Mononuclear cell (primary cell): ENCODE results near the gene FERMT3. TPM values are rescaled to one million over a fixed set of nuclear protein-coding genes. Genes with fewer than 3 reads are reported as not detected.

ENCODE experiments used
- H3K27me3 ChIP-seq: 2 replicates; pipeline ENCODE4 v1.6.0; 2011; ENCODE audit warnings: low read length, control low read depth; ENCODE audit not compliant: insufficient read depth
- H3K4me1 ChIP-seq: 2 replicates; pipeline ENCODE4 v1.5.1; 2011; ENCODE audit warnings: mild to moderate bottlenecking, low read length, control low read depth; ENCODE audit not compliant: insufficient read depth
- H3K4me3 ChIP-seq: 2 replicates; pipeline ENCODE4 v1.5.1; 2011; ENCODE audit warnings: mild to moderate bottlenecking, low read length, moderate library complexity
- H3K9me3 ChIP-seq: 2 replicates; pipeline ENCODE4 v1.5.1; 2011; ENCODE audit warnings: low read depth, mild to moderate bottlenecking, control low read depth, low read length
- total RNA-seq: library from RNA; depleted of rRNA; stranded (reverse); fragments of >200 nt; gene quantifications from one replicate; pipeline ENCODE4 v1.2.3, GENCODE V29; 2012

FERMT3 gene
- total RNA-seq, 1 donor = 105 TPM

- no peaks in the 10 kb centered on the region for H3K27me3 ChIP-seq
- no peaks in the 10 kb centered on the region for H3K9me3 ChIP-seq
- no peak overlapping the region for H3K4me3 ChIP-seq
- peaks cover 23% of the 10 kb centered on the region for H3K4me1 ChIP-seq
These were observed 47.0 kb downstream of the FERMT3 start for GRCh38 chr11:64253481-64253880.

GRCh38 chr11:64254326-64254725, 47.8 kb downstream of the FERMT3 start:
- Histone ChIP-seq H3K27me3 (no peaks in the 10 kb centered on the region), H3K4me3 (no peak overlapping the region), H3K4me1 (peaks cover 23% of the 10 kb centered on the region), H3K9me3 (no peaks in the 10 kb centered on the region)

GRCh38 chr11:64255135-64256128, 48.9 kb downstream of the FERMT3 start:
- Histone ChIP-seq H3K4me3 (no peak overlapping the region), H3K4me1 (peaks cover 23% of the 10 kb centered on the region), H3K9me3 (no peaks in the 10 kb centered on the region), H3K27me3 (no peaks in the 10 kb centered on the region)

GRCh38 chr11:64256300-64256699, 49.8 kb downstream of the FERMT3 start:
- no peaks in the 10 kb centered on the region for H3K9me3 ChIP-seq
- no peak overlapping the region for H3K4me3 ChIP-seq
- peaks cover 16% of the 10 kb centered on the region for H3K4me1 ChIP-seq
- no peaks in the 10 kb centered on the region for H3K27me3 ChIP-seq

- Histone ChIP-seq H3K27me3 (no peaks in the 10 kb centered on the region), H3K4me1 (no peaks in the 10 kb centered on the region), H3K9me3 (no peaks in the 10 kb centered on the region), H3K4me3 (no peak overlapping the region)
These were observed 51.8 kb downstream of the FERMT3 start for GRCh38 chr11:64258356-64258755.

GRCh38 chr11:64258946-64259532, 52.5 kb downstream of the FERMT3 start:
- Histone ChIP-seq H3K4me3 (no peak overlapping the region), H3K9me3 (no peaks in the 10 kb centered on the region), H3K4me1 (no peaks in the 10 kb centered on the region), H3K27me3 (no peaks in the 10 kb centered on the region)

GRCh38 chr11:64259533-64260067, 53.1 kb downstream of the FERMT3 start:
- H3K27me3 ChIP-seq = no peaks in the 10 kb centered on the region
- no peak overlapping the region for H3K4me3 ChIP-seq
- no peaks in the 10 kb centered on the region for H3K4me1 ChIP-seq
- H3K9me3 ChIP-seq = no peaks in the 10 kb centered on the region

- Histone ChIP-seq H3K4me1 (no peaks in the 10 kb centered on the region), H3K27me3 (no peaks in the 10 kb centered on the region), H3K4me3 (no peak overlapping the region), H3K9me3 (no peaks in the 10 kb centered on the region)
These were observed 53.7 kb downstream of the FERMT3 start for GRCh38 chr11:64260147-64260708.

- H3K27me3 ChIP-seq = no peaks in the 10 kb centered on the region
- no peaks in the 10 kb centered on the region for H3K4me1 ChIP-seq
- no peak overlapping the region for H3K4me3 ChIP-seq
- H3K9me3 ChIP-seq = no peaks in the 10 kb centered on the region
These were observed 55.1 kb downstream of the FERMT3 start for GRCh38 chr11:64261556-64262080.

GRCh38 chr11:64262271-64263002, 55.9 kb downstream of the FERMT3 start:
- Histone ChIP-seq H3K9me3 (no peaks in the 10 kb centered on the region), H3K27me3 (no peaks in the 10 kb centered on the region), H3K4me3 (no peak overlapping the region), H3K4me1 (peaks cover under 1% of the 10 kb centered on the region)

- H3K4me3 ChIP-seq = no peak overlapping the region
- H3K27me3 ChIP-seq = no peaks in the 10 kb centered on the region
- peaks cover 9% of the 10 kb centered on the region for H3K4me1 ChIP-seq
- H3K9me3 ChIP-seq = no peaks in the 10 kb centered on the region
These were observed 56.8 kb downstream of the FERMT3 start for GRCh38 chr11:64263021-64263946.

GRCh38 chr11:64263947-64264317, 57.4 kb downstream of the FERMT3 start:
- Histone ChIP-seq H3K4me1 (peaks cover 16% of the 10 kb centered on the region), H3K27me3 (no peaks in the 10 kb centered on the region), H3K4me3 (no peak overlapping the region), H3K9me3 (no peaks in the 10 kb centered on the region)

- Histone ChIP-seq H3K9me3 (no peaks in the 10 kb centered on the region), H3K4me1 (peaks cover 20% of the 10 kb centered on the region), H3K4me3 (no peak overlapping the region)
These were observed 57.9 kb downstream of the FERMT3 start for GRCh38 chr11:64264371-64264852.

More at GRCh38 chr11:64264371-64264852, 57.9 kb downstream of the FERMT3 start:
- H3K27me3 ChIP-seq = no peaks in the 10 kb centered on the region
